GM21360 (cell line): ENCODE data around the gene TEFM.
A peak's percentile ranks its signal among the peaks of the same experiment; 100 is the strongest.
"Not testable (repeated sequence)": the region's sequence is repeated elsewhere in the genome, so short reads cannot be mapped to it uniquely, and the experiment has no call there.

ENCODE experiments used
- ATAC-seq: cut with Tn5 transposase; IDR thresholded peaks from one replicate; pipeline ENCODE4 v1.9.1; 2021; ENCODE audit warnings: mild to moderate bottlenecking, moderate library complexity; ENCODE audit not compliant: unreplicated experiment

TEFM gene

DNA sequence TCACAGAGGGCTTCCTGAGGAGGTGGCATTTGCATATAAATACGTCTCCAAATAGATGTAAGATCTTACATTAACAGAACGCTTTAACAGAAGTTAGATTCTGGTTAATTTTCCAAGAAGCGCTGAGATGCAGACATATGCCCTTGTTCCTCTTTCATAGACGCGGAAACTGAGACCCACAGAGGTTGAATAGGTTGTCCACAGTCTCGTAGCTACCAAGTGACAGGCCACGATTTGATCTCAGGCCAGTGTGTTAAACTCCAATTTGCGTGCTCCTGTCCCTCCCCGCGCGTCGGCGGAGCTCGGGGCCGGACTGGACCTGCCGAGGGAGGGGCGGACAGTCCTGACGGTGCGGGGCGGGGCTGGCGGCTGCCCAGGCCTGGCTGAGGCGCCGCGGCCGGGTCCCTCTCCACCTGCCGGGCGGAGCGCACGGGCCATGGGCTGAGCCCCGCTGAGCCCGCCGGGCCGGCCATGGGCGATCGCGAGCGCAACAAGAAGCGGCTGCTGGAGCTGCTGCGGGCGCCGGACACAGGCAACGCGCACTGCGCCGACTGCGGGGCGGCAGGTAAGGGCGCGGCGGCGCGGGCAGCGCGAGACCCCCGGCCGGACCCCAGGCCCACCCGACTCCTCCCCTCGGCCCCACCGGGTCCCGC is 15.6 kb upstream of the TEFM start, which contains the start of gene ADAP2:
TSS of gene ADAP2 (plus strand) at position 402 of the 653 bp plus-strand sequence. CDS start at position 472, 70 bp downstream.
- ATAC-seq, result no peak

DNA sequence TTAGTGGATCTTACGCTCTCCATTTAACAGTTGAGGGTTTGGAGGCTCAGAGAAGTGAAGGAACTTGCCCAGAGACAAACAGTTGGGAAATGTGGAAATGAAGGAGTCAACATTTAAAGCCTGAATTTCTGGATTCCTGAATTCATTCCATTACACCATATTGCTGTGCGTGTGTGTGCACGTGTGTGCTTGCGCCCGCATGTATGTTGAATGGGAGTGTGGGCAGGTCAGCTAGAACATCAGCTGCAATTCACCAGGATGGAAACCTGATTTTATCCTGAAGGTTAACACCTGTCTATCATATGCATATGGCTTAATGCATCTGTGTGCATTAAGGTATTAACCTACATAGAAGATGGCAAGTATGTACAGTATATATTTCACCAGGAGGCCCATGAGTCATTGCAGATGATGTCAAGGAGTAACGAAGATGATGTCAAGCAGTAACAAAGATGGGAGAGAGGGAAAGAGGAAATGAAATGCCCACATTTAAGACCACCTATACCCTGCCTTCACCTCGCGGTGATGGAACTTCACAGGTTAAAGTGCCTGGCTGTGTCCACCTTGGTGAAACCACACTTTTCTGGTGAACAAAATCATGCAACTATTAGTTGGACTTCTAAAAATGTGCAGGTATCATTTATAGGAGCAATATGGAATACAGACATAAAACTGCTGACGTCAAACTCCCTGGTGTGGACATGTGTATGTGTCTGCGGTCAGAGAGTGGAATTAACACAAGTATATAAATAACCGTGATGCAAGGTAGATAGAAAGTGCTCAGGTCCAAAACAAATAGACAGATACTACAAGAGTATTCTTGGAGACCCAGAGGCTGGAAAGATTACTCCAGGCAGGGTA is 14.9 kb upstream of the TEFM start:
- ATAC-seq, result no peak

DNA sequence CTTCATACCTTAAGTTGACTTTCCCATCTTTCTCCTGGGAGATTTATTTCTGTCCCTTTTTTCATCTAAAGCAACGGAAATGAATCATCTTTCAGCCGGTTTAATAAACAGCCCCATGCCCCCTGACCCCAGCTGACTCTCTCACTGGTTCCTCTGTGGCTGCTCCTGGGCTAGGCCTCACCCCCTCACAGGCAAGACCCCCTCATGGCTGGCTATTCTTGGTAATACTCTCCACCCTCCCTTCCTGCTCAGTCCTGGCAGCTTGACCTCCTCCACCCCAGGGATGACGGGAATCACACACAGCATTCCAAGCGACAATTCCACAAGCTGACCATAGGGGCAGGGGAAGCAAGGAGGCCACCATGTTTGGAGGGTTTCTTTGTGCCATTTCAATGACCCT is 14.2 kb upstream of the TEFM start:
- no peak for ATAC-seq

DNA sequence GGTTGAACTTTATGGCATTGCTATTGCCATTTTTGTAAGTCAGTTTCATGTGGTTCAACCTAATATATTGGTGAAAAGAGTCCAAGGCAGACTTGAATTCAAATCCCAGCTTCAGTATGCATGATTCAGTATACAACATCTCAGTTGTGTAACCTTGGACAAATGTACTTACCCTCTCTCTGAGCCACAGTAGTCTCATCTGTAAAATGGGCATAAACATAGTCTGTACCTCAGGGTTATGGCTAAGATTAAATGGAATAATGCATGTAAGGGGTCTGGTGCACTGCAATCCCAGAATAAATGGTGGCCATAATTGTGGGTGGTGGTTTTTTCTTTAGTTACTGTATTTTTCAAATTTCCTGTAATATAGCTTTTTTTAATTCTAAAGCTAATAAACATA is 11.0 kb upstream of the TEFM start:
- ATAC-seq, result no peak

DNA sequence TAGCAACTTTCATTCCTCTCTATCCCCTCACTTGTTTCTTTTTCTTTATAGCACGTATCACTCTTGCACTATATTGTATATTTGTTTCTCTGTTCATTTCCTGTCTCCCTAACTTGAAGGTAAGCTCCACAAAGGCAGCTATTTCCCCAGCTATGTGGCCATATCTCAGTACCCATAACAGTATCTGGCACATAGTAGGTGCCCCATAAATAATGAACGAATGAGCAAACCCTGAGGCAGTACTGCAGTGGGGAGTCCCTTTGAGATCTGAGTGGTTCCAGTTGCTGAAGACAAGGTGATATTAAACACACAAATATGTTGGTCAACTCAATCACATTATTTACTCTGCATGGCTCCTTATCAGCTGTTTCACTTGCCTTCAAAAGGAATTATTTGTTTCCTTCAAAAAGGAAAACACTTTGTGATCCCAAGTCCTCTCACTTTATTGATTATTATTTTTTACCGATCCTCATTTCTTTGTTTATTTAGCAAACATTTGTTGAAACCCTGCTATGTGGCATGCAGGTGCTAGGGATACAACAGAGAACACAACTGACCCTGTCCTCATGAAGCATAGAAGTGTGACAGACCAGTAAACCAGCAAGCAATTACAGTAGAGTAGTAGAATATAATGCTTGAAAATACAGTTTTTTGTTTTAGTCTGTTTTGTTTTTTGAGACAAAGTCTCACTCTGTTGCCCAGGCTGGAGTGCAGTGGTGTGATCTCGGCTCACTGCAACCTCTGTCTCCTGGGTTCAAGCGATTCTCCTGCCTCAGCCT is 10.0 kb upstream of the TEFM start:
- ATAC-seq, result no peak

DNA sequence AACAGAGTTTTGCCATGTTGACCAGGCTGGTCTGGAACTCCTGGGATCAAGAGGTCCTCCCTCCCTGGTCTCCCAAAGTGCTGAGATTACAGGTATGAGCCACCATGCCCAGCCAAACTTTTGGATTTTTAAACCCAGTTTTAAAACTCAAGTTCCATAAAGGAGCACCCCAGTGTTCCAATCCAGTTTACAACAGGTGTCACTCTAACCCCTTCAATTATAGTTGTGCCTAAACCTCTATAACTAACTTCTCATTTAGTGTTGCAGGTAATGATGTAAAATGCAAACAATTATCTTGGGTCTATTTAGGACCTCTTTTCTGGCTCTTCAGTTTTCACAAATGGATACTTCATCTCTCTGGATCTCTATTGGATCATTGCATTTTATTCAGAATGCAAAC is 7.9 kb upstream of the TEFM start:
- ATAC-seq, result no peak

DNA sequence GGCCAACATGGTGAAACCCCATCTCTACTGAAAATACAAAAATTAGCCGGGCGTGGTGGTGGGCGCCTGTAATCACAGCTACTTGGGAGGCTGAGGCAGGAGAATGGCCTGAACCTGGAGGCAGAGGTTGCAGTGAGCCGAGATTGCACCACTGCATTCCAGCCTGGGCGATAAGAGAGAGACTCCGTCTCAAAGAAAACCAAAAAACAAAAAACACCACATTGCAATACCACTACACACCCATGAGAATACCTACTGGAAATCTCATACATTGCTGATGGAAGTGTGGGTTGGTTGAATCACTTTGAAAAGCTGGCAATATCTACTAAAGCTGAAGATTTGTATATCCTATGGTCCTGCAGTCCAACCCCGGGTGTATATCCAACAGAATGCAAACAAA is 4.1 kb upstream of the TEFM start:
- not testable (repeated sequence) for ATAC-seq

DNA sequence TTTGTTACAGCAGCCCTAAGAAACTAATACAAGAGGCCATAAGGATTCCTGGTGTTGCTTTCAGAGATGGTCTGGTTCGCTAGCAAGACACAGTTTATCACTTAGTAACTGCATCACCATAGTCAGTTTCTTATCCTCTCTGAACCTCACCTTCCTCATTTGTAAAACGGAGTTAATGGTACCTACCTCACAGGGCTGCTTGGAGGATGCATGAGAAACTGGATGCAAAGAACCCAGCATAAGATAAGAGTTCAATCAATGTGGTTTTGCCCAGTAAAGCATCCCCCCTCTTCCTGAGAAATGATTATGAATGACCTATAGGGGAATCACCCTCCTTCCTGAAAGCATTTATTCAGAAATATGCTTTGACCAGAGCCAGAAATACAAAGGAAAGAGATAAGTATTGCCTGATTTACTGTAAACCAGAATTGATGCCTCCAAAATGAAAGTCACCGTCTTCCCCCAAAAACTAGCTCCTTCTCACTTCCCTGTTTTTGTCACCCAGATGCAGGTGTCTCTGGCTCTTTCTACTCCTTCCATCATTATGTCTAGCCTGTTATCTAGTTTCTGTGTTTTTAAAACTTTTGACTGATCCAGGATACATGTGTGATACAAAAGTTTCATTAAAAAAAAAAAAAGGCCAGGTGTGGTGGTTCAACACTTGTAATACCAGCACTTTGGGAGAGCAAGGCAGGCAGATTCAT is 2.8 kb upstream of the TEFM start:
- ATAC-seq, result no peak

DNA sequence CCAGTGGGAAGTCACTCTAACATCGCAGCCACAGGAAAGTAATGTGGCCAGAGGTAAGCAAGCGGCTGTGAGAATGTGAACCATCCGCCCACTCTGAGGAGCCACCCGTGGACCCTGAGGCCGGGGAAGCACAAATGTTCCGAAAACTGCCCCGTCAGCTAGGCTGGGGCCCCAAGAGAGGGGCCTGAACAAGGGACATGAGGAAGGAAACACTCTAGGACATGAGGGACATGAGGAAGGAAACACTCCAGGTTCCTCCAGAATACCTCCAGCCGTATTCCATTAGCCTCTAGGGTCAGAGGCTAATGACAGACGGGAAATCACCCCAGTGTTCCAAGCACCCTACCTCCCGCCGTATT is 317 bp downstream of the TEFM start:
- ATAC-seq, result peak; percentile 18

DNA sequence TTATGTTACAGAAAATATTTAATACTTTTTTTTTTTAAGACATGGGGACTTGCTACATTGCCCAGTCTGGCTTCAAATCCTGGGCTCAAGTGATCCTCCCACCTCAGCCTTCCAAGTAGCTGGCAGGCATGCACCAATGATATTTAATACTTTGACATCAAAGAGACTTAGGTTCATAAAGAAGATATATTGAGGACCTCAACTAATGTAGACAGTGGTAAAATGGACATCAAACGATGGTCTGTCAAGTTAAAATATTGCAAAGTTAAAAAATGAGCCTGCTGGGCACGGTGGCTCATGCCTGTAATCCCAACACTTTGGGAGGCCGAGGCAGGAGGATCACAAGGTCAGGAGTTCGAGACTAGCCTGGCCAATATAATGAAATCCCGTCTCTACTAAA is 8.7 kb downstream of the TEFM start:
- ATAC-seq, result no peak

DNA sequence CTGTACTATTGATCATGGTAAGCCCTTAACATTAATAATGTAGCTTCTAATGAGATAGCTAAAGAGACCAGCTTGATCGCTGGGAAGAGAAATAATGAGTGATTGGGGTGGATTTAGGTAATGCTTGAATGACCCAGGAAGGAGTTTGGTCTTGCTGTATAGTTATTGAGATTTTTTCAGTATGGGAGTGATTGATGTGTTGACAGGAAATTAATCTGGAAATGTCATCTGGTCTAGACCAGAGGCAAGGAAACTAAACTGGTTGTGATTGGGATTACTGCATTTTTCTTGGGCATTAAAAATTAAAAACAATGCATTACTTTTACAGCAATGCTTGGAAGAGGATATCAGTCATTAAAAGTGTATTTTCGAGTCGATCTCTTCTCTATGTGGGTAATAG is 11.8 kb downstream of the TEFM start:
- ATAC-seq, result no peak

DNA sequence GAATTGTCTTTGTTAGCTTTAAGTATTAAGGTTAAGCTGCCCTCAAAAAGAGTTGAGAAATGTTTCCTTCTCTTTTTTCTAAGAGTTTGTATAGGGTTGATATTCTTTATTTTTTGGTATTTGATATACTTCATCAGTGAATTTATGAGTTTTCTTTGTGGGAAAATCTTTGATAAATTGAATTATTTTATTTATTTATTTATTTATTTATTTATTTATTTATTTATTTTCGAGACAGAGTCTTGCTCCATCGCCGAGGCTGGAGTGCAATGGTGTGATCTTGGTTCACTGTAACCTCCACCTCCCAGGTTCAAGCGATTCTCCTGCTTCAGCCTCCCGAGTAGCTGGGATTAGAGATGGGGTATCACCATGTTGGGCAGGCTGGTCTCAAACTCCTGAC is 19.9 kb downstream of the TEFM start:
- no peak for ATAC-seq

DNA sequence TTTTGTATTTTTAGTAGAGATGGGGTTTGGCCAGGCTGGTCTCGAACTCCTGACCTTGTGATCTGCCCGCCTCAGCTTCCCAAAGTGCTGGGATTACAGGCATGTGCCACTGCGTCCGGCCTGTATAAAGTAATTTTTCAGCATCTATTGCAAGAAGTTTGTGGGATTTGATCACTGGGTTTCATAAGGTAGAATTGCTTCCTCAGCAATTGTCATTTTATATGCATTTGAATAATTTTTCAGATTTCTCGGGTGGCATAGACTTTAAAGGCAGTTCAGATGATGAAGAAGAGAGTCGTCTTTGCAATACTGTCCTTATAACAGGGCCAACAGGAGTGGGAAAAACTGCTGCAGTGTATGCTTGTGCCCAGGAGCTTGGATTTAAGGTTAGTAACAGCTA is 37.0 kb downstream of the TEFM start:
- no peak for ATAC-seq

DNA sequence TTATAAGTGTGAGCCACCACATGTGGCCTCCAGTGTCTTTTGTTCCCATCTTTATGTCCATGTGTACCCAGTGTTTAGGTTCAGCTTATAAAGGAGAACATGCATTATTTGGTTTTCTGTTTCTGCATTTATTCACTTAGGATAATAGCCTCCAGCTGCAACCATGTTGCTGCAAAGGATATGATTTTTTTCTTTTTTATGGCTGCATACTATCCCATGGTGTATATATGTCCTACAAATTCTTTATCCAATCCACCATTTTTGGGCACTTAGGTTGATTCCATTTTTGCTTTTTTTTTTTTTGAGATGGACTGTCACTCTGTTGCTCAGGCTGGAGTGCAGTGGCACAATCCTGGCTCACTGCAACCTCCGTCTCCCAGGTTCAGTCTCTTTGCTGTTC is 41.4 kb downstream of the TEFM start:
- no peak for ATAC-seq

DNA sequence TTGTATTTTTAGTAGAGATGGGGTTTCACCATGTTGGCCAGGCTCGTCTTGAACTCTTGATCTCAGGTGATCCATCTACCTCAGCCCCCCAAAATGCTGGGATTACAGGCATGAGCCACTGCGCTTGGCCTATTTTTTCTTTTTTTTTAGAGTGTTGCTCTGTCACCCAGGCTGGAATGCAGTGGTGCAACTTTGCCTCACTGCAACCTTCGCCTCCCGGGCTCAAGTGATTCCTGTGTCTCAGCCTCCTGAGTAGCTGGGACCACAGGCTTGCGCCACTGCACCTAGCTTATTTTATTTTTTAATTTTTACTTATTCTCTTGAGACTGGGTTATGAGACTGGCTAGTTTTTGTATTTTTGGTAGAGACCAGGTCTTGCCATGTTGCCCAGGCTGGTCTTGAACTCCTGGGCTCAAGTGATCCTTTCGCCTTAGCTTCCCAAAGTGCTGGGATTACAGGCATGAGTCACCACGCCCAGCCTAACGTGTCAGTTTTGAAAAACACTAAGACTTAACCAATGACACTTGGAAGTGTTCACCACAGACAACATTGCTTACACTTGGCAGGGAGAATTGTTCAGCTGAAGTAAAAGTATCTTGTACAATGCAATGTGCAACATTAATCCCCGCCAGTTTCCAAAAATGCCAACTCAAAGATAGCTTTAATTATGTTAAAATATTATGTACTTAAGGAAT is 47.3 kb downstream of the TEFM start:
- ATAC-seq, result no peak

DNA sequence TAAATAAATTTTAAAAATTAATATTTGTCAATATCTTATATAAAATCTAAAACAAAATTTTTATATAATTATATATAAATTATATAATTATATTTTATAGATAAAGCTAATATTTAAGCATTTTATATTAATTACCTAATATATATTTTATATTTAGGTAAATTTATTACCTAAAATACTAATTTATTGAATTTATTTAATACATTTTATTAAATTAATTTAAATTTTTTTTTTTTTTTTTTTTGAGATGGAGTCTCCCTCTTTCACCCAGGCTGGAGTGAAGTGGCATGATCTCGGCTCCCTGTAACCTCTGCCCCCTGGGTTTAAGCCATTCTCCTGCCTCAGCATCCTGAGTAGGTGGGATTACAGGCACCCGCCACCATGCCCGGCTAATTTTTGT is 51.9 kb downstream of the TEFM start:
- ATAC-seq, result no peak
